HG03135 (cell line): ENCODE measurements around the gene LPCAT2.

Experiments
- ATAC-seq: cut with Tn5 transposase; IDR thresholded peaks from one replicate; pipeline ENCODE4 v1.9.1; 2021; ENCODE audit warnings: mild to moderate bottlenecking, moderate library complexity; ENCODE audit not compliant: unreplicated experiment

Gene LPCAT2

DNA sequence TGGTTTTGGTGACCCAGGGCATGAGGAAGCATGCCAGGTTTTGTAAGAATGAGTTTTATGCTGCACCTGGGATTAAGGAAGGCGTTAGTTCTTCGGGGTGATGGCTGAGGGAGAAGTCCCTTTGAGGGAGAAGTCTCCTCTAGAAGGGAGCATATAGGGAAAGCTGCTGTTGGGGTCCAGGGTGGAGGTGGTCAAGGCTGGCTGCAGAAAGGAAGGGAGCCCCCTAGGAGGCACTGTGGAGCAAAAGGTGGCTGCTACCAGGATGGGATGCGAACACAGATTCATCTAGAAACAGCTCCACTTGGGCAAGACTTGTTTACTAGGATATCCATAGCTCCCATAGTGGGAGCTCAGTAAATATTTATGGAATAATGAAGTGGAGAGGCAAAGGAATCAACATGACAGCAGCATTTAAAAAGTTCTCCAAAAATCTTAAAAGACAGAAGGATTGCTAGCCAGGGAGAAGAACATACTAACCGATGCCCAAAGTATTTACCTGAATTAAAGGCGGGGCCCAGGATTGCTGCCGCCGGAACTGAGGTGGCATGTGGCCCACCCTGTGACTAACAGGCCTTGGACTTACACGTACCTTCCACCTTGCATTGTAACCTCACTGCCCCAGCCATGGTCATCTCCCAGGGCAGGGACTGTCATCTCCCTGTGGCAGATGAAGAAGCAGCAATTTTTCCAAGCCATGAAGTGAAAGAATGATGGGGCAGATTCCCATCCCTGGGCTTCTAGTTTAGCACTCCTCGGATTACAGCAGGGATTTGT, 7.1 kb upstream of the LPCAT2 start:
- ATAC-seq, result no peak

DNA sequence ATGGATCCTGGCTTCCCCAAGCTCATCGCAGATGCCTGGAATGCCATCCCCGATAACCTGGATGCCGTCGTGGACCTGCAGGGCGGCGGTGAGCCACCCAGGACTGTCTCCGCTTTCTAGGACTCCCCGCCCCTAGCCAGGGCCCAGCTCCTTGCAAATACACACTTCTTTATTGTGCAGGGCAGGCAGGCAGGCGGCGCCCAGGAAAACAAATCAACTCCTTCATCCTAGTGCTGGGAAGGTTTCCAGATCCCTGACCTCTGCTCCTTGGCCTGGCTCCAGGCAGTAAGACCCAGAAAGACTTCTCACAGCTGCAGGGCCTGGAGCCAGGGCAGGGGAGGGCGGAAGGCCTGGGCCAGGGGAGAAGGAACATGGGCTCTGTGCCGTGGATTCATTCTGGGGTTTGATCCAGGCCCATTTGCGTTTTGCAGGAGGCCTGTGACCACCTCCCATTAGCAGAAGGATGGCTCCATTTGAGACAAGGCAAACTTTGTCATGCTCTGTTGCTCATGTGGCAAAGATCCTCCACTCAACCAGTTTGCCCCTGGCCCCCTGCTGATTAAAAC, 6.0 kb upstream of the LPCAT2 start:
- ATAC-seq, result no peak

DNA sequence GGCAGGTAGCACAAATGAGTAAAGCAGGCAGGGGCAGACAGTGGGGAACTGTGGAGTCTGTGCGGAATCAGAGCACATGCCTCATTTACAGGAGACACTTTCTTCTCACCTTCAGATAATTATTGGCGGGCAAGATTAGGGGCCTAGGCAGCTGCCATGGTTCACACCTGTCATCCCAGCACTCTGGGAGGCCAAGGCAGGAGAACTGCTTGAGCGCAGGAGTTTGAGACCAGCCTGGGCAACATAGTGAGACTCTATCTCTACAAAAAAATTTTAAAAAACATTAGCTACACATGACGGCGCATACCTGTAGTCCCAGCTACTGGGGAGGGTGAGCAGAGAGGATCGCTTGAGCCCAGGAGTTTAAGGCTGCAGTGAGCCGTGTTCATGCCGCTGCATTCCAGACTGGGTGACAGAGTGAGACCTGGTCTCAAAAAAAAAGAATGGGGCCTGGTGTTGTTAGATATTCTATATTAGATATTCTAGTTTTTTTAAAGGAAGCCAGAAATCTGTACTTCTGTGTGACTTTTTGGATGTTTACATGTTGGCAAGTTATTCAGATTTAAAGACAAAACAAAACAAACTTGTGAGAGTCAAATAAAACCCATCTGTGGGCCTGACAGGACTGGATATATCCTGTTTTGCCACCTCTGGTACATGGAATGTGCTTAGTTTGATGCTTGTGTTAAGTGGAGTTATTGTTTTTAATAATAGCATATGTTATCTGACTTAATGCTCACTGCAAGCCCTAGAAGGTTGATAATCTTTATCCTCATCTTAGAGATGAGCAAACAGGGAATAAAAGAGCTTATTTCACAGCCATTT, 4.9 kb upstream of the LPCAT2 start:
- ATAC-seq, result no peak

DNA sequence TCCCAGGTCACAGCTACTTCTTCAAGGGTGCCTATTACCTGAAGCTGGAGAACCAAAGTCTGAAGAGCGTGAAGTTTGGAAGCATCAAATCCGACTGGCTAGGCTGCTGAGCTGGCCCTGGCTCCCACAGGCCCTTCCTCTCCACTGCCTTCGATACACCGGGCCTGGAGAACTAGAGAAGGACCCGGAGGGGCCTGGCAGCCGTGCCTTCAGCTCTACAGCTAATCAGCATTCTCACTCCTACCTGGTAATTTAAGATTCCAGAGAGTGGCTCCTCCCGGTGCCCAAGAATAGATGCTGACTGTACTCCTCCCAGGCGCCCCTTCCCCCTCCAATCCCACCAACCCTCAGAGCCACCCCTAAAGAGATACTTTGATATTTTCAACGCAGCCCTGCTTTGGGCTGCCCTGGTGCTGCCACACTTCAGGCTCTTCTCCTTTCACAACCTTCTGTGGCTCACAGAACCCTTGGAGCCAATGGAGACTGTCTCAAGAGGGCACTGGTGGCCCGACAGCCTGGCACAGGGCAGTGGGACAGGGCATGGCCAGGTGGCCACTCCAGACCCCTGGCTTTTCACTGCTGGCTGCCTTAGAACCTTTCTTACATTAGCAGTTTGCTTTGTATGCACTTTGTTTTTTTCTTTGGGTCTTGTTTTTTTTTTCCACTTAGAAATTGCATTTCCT, 3.4 kb upstream of the LPCAT2 start:
- no peak for ATAC-seq

DNA sequence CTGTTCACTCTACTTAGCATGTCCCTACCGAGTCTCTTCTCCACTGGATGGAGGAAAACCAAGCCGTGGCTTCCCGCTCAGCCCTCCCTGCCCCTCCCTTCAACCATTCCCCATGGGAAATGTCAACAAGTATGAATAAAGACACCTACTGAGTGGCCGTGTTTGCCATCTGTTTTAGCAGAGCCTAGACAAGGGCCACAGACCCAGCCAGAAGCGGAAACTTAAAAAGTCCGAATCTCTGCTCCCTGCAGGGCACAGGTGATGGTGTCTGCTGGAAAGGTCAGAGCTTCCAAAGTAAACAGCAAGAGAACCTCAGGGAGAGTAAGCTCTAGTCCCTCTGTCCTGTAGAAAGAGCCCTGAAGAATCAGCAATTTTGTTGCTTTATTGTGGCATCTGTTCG, 2.8 kb upstream of the LPCAT2 start:
- ATAC-seq, result no peak

DNA sequence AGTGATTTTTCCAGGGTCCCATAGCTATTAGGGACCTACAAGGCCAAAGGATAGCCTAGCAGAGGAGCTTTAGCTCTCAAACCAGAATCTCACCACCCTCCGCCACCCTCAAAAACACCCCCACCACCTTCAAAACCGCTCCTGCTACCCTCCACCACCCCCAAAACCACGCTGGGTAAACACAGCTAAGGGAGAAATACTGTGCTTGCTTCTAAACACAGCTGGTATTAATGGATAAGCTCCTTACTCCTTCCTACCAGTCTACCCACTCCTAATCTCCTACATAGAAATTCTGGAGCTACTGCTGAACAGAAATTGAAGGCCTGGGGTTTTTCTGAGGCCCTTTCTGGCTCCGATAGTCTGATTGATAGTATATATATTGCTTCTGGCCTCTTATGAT, 2.2 kb upstream of the LPCAT2 start:
- no peak for ATAC-seq

DNA sequence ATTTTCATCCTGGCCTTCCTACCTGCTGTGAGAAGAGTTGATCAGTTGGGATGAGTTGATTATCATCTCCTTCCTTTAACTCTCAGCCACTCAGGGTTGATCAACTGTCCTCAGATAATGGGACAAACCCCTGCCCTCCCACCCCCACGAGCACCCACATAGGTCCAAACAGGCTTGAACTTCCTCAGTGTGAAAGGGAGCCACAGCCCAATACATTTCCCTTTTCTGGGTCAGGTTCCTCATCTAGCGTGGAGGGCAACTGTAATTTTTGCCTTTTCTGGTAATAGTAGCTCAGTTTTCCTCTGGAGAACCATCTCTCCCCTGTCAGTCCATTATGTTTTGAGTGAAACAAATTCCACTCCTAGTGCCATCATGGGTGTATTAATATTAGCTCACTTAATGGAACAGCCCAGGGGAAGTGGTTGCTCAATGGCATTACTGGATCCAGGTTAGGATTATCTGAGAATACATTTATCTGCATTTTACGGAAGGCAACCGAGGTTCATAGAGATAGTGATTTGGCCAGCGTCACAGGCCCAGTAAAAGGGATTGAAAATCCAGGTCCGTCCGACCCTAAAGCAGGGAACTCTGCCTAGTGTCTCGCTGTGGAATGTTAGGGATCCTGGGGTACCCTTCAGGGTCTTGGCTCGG, 476 bp upstream of the LPCAT2 start:
- no peak for ATAC-seq

DNA sequence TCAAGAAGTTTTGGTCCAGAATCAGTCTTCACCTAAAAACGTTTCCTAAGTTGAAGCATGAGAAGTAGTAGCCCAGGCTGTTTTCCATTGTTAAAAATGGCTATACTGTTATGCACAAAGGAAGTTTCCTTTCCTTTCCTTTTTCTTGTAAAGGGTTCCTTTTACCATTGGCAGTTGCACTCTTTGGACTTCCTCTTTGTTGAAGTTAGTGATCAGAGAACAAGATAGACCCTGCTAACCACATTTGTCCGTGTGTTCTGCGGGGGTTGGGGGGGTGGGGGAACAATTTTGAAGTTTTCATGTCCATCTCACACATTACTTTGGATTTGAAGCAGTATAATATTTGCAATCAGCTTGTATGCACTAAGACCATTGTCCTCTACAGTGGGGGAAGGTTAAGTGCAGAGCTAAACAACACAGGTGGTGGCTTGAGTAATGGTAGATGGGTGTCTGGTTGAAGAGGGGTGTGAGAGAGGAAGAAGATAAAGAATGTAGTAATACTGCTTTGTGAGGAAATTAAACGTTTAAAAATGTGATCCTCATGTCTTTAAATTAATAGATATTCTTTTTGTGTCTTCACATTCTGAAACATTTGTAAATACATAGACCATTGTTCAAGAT, 1.4 kb downstream of the LPCAT2 start:
- ATAC-seq, result no peak

DNA sequence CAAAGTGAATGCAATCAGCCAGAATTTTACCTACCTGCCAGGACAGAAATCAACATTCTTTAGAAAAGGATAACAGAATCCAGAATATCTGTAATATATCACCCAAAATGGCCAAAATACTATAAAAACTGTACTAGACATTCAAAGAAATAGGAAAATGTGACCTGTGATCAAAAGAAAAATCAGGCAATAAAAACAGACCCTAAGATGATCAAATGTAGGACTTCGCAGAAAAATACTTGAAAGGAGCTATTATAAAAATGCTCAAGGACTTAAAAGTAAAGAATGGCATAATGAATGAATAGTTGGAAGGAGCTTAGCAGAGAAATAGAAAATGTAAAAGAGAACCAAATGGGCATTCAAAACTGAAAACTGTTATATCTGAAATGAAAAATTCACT, 4.1 kb downstream of the LPCAT2 start:
- no peak for ATAC-seq

DNA sequence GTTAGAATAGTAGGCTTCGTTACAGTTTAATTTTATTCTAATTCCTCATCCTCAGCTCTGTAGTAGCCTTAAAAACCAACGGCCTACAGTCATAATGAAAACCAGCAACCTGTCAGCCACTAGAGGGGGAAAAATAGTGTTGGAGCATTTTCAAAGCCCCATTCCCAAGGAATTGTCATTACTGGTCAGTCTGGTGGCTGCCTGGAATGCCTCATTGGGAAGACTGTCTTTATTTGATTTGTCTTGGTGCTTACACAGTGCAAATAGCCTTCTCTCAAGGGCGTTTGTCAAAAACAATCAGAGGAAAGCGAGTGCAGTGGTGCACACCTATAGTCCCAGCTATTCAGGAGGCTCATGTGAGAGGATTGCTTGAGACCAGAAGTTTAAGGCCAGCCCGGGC, 4.7 kb downstream of the LPCAT2 start:
- ATAC-seq, result no peak

DNA sequence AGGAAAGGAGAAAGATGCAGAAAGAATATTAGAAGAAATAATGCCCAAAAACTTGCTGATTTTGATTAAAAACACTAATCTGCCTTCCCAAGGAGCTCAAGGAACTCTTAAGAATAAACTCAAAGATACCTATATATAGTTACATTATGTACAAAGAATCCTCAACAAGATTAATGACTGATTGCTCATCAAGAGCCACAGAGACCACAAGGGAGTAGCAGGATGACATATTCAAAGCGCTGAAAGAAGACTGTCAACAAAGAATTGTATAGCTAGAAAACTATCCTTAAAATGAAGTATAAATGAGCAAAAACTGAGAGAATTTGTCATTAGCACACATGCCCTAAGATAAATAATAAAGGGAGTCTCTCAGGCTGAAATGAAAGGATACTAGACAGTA, 6.2 kb downstream of the LPCAT2 start:
- ATAC-seq, result no peak

DNA sequence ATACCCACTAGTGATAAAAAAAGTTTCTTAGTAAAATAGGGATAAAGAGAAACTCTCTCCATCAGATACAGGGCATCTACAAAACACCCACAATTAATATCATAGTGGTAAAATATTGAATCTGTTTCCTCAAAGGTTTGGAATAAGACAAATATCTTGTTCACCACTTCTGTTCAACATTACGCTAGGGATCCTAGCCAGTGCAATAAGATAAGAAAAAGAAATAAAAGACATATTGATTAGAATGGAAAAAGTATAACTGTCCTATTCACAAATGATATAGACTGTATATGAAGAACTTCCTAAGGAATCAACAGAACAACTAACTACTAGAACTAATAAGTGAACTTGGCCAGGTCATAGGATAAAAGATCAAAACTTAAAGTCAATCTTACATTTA, 12.9 kb downstream of the LPCAT2 start:
- no peak for ATAC-seq

DNA sequence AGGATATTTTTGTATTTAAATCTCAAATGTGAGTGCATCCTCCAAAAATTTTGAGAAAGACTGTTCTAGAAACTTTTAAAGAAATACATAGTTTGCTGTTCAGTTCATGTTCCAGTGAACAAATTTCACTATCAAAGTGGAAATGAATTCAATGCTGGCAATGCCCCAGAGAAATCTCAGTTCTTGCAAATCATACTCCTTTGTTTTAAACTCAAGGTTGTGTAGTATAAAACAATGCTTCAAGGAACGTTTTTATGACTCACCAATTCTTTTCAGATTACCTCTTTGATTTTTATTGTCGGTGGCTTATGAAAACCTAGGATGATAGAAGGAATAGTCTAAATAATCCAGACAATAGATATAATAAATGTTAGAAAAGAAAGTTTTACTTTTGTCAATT, 17.6 kb downstream of the LPCAT2 start:
- ATAC-seq, result no peak

DNA sequence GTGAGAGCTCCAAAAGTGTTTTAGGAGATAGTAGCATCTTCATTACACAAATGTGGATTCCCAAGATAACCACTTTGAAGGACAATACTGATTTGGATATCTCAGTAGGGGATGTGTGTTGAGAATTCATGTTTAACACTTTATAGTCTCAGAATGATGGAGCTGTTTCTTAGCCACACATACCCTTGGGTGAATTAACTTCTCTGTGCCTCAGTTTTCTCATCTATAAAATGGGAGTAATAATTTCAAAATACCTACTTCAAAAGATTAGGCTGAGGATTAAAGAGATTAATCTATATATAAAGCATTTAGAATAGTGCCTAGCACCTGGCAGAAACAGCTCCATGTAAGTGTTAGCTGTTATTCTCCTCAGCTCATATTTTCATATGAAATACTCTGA, 19.0 kb downstream of the LPCAT2 start:
- no peak for ATAC-seq

DNA sequence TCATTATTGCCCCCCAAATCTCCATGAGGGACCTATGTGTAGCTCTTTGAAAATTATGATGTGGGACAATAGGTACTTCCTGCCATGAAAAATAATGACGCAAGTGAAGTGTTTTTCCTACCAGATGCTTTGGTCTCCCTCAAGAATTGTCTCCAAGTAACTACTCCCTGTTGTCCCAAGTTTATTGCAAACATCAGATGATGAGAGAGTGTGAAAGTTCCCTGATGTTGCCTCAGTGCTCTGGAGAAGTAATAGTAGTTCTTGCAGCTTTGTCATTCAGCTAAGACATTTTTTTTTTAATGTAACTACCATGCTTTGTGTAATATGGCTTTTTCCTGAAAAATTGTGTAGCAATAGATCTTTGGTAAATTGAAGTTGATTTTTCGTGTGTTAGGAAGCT, 20.1 kb downstream of the LPCAT2 start:
- no peak for ATAC-seq

DNA sequence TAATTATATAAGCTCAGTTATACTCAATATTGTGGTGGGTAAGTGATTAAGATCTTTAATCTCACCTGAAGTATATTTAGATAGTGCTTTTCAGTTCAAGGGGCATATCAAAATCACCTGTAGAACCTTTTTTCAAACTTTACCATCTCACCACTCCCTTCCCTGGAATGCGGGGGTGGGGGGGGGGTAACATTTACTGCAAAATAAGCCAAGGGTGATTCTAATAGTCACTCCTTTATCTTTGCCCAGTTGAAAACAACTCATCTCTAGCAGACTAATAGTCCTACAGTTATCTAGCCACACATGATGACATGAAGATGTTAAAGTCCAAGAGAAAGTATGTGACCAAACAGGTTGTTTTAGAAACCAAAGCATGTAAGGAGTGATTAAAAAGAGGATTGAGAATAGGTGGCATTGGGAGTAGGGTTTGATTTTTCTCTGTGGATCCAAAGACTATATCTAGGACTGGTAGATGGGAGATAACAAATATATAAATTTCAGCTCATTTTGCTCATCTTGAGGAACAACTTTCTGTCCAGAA, 21.5 kb downstream of the LPCAT2 start:
- ATAC-seq, result no peak

DNA sequence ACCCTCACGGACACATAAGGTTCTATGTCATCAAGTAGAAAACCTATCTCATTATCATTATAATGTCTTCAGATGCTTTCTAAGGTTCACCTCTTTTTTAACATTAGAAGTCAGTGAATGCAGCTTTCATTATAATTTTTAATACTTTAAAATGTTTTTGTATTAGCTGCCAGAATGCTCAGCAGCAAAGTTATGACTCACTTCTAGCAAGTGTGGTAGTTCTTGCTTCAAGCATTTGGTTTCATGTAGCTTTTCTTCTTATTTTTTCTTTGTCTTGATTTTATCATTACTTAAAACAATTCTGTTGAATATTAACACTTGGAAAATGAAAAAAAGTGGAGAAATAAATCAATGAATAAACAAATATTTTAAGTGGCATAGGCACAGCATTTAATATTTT, 23.4 kb downstream of the LPCAT2 start:
- no peak for ATAC-seq

DNA sequence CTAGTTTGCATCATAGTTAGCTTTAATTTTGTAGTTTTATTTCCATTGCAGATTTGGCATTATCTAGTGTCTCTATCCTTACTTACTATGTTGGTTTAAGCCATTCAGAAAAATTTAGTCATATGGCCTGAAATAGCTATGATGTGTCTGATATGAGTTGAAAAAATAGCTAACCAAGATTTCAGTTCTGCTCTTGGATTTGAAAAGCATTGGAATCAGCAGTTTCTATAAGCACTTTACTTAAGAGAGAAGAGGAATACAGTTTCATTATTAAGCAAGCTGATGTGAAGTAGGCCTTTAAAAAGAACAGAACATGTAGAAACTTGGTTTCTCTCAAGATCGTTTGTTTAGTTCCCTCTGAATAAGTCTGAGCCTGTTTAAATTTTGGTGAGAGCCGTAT, 25.9 kb downstream of the LPCAT2 start:
- no peak for ATAC-seq

DNA sequence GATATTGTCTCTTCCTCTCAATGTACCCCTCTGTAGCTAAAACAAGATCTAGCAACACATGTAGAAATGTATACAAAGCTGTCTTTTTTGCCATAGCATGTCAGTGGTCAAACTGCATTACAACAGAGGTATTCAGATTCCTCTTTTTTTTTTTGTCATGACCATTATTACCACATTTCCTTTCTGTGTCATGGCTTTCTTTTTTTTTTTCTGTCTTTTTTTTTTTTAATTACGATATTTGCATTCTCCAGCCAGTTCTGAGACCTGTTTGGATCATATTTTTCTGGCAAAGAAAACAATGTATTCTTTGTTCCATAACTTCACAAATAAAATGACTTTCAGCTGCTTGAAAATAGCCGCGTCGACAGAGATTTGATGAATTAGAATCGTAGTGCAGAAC, 30.2 kb downstream of the LPCAT2 start:
- no peak for ATAC-seq

DNA sequence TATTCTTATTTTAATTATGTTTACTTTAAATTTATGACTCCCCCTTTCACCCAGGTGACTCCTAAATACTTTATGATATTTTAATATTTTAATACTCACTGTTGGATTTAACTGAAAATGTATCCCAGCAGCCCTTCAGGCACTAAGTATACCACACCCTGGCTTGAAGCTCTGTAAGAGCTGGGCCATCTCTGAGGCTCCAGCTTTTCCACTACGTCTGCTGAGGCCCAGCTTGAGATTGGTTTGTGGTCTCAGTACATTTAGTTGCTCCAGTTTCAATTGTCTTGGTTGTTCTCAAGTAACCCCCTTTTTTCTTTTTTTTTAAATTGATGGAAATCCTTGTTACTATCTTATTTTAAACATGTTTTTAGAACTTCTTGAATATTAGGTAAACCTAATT, 30.6 kb downstream of the LPCAT2 start:
- no peak for ATAC-seq
